ENCODE measurements around the gene ZNF808.
"Not testable (repeated sequence)": the region's sequence is repeated elsewhere in the genome, so short reads cannot be mapped to it uniquely, and the experiment has no call there.

DNA sequence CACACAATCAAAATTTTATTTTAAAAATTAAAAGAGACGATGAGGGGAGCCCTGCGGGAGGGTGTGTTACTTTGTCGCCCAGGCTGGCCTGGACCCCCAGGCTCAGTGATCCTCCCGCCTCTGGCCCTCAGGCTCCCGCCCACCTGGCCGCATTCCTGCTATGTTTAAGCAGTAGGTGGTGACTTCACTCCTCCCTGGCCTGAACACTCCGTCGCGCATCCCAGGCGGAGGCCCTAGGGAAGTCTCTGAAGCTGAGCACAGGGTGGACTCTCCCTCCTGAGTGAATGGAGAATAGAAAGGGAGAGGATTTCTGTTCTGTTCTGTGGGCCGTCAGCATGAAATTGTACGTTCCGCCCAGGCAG, 42.2 kb downstream of the ZNF808 start:
- TF ChIP-seq GLI4 (tag by site-specific recombination; IDR thresholded peaks at IDR 0.05); YY1 (tag by site-specific recombination; IDR thresholded peaks at IDR 0.05); ZNF311 (tag by site-specific recombination; IDR thresholded peaks at IDR 0.05; ENCODE audit: borderline replicate concordance); HOXA7 (CRISPR knock-in tag; IDR thresholded peaks at IDR 0.05; ENCODE audit: borderline replicate concordance); ZNF391 (tag by site-specific recombination; IDR thresholded peaks at IDR 0.05; ENCODE audit: borderline replicate concordance, low read depth): not testable (repeated sequence)
- TF ChIP-seq, protein P1, sequence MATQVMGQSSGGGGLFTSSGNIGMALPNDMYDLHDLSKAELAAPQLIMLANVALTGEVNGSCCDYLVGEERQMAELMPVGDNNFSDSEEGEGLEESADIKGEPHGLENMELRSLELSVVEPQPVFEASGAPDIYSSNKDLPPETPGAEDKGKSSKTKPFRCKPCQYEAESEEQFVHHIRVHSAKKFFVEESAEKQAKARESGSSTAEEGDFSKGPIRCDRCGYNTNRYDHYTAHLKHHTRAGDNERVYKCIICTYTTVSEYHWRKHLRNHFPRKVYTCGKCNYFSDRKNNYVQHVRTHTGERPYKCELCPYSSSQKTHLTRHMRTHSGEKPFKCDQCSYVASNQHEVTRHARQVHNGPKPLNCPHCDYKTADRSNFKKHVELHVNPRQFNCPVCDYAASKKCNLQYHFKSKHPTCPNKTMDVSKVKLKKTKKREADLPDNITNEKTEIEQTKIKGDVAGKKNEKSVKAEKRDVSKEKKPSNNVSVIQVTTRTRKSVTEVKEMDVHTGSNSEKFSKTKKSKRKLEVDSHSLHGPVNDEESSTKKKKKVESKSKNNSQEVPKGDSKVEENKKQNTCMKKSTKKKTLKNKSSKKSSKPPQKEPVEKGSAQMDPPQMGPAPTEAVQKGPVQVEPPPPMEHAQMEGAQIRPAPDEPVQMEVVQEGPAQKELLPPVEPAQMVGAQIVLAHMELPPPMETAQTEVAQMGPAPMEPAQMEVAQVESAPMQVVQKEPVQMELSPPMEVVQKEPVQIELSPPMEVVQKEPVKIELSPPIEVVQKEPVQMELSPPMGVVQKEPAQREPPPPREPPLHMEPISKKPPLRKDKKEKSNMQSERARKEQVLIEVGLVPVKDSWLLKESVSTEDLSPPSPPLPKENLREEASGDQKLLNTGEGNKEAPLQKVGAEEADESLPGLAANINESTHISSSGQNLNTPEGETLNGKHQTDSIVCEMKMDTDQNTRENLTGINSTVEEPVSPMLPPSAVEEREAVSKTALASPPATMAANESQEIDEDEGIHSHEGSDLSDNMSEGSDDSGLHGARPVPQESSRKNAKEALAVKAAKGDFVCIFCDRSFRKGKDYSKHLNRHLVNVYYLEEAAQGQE (tag by site-specific recombination; IDR thresholded peaks at IDR 0.05) = not testable (repeated sequence)
- TF ChIP-seq, protein P2, sequence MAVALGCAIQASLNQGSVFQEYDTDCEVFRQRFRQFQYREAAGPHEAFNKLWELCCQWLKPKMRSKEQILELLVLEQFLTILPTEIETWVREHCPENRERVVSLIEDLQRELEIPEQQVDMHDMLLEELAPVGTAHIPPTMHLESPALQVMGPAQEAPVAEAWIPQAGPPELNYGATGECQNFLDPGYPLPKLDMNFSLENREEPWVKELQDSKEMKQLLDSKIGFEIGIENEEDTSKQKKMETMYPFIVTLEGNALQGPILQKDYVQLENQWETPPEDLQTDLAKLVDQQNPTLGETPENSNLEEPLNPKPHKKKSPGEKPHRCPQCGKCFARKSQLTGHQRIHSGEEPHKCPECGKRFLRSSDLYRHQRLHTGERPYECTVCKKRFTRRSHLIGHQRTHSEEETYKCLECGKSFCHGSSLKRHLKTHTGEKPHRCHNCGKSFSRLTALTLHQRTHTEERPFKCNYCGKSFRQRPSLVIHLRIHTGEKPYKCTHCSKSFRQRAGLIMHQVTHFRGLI (tag by site-specific recombination; IDR thresholded peaks at IDR 0.05) = not testable (repeated sequence)
- TF ChIP-seq, protein P3, sequence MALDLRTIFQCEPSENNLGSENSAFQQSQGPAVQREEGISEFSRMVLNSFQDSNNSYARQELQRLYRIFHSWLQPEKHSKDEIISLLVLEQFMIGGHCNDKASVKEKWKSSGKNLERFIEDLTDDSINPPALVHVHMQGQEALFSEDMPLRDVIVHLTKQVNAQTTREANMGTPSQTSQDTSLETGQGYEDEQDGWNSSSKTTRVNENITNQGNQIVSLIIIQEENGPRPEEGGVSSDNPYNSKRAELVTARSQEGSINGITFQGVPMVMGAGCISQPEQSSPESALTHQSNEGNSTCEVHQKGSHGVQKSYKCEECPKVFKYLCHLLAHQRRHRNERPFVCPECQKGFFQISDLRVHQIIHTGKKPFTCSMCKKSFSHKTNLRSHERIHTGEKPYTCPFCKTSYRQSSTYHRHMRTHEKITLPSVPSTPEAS (tag by site-specific recombination; IDR thresholded peaks at IDR 0.05) = not testable (repeated sequence)
- TF ChIP-seq, protein P4, sequence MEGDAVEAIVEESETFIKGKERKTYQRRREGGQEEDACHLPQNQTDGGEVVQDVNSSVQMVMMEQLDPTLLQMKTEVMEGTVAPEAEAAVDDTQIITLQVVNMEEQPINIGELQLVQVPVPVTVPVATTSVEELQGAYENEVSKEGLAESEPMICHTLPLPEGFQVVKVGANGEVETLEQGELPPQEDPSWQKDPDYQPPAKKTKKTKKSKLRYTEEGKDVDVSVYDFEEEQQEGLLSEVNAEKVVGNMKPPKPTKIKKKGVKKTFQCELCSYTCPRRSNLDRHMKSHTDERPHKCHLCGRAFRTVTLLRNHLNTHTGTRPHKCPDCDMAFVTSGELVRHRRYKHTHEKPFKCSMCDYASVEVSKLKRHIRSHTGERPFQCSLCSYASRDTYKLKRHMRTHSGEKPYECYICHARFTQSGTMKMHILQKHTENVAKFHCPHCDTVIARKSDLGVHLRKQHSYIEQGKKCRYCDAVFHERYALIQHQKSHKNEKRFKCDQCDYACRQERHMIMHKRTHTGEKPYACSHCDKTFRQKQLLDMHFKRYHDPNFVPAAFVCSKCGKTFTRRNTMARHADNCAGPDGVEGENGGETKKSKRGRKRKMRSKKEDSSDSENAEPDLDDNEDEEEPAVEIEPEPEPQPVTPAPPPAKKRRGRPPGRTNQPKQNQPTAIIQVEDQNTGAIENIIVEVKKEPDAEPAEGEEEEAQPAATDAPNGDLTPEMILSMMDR (tag by site-specific recombination; IDR thresholded peaks at IDR 0.05) = not testable (repeated sequence)

All from HEK293 (cell line).